Right lobe of liver (tissue), 4 donors: ENCODE measurements around the gene CTDP1.

Experiments
- CTCF ChIP-seq, 4 donors: fragments of 200-600 bp in 3 of 4; fragments of 450-650 bp in 1 of 4; IDR thresholded peaks; one replicate each; pipeline versions ENCODE4 v1.5.1 to v1.8.0; 2016 to 2022; ENCODE audit warnings: antibody characterized with exemption in 4 of 4, mild to moderate bottlenecking in 2 of 4
- POLR2A ChIP-seq: fragments of 450-650 bp; IDR thresholded peaks from one replicate; pipeline ENCODE4 v1.6.1; 2017; ENCODE audit warnings: antibody characterized with exemption, mild to moderate bottlenecking
- donor health status: DM: no; HTN: no; CAD: no.
- donor health status: DM: no; HTN: no; CAD: no.
- donor health status: DM: no; HTN: yes; CAD: no.

- TF ChIP-seq CTCF (IDR thresholded peaks at IDR 0.05) (no peak), POLR2A (no peak)
These were observed 46.8 kb upstream of the CTDP1 start for GRCh38 chr18:79632765-79633164.
